Midbrain (tissue), 1 donor: Measurements from ENCODE around the gene SFMBT2.
"Not testable (repeated sequence)": the region's sequence is repeated elsewhere in the genome, so short reads cannot be mapped to it uniquely, and the experiment has no call there.

Experiments used
- DNase-seq: peaks from one replicate; lab custom pipeline; 2025; lab: John Stamatoyannopoulos, UW

Gene SFMBT2

DNA sequence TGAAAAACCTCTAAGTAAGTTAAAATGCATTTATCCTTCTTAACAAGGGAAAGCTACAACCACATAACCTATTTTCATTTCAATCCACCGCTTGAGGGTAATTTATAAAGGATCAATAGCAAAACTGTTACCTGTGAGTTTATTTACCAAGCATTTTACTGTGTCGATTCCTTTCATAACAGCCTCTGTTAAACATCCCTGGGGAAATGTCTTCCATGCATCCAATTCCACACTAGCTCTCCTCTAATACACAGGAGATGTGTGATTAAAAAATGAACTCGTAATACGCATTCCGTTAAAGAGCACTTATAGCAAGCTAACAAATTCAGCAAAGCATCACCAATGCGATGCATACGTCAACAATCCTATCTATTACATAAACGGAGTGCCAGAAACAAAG, 185.7 kb downstream of the SFMBT2 start:
- no peak for DNase-seq

DNA sequence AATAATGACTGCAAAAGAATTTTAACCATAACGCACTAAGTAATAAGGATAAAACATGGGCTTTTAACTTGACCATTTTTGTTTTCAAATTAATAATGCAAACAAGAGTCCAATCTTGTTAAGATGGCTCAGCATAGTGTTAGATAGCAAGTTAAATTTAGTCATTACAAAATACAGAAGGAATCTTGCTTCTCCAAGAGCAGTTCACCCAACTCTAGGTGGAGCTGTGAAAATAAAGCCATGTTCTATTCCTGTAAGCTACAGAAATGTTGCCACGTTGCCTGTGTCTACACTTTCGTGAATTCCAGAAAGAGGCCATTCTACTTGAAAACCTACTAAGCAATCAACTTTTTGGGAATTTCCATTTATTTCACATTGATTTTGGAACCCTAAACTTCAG, 191.9 kb downstream of the SFMBT2 start:
- DNase-seq = no peak

DNA sequence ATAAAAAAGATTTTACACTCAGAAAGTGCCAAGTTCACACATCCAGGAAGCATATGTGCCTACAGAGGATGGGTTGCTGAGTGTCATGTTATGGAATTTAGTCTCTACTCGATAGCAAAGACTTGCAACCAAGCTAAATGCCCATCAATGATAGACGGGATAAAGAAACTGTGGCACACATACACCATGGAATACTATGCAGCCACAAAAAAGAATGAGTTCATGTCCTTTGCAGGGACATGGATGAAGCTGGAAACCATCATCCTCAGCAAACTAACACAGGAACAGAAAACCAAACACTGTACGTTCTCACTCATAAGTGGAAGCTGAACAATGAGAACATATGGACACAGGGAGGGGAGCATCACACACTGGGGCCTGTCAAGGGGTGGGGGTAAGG, 198.1 kb downstream of the SFMBT2 start:
- DNase-seq = not testable (repeated sequence)

DNA sequence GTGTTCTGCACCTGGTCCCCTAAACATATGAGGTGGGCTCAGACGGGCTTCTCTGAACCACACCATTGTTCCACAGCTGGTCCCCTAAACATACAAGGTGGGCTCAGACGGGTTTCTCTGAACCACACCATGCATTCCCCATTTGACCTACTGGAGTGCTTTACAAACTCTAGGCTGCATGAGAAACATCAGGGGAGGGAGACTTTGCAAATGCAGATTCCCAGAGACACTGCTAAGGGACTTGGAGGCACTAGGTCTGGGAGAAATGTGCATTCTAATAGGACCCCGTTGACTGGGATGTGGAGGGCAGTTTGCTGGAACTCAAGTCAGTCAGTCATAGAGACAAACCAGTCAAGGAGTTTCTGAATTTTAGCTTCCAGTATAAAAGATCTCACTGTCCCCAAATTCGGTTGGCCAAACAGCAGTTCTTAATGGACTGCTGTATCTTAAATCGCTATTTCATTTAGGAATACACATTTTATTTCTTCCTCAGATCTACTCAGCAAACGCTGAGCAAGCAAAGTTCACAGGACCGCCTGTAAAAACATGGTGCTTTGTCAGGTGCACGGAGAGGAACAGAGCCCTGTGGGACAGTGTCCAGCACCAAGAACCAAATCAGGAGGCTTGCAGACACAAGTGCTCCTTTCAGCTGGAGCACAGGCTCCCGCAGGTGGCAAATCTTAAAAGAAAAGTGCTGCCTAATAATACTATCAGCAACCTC, 198.8 kb downstream of the SFMBT2 start:
- no peak for DNase-seq

DNA sequence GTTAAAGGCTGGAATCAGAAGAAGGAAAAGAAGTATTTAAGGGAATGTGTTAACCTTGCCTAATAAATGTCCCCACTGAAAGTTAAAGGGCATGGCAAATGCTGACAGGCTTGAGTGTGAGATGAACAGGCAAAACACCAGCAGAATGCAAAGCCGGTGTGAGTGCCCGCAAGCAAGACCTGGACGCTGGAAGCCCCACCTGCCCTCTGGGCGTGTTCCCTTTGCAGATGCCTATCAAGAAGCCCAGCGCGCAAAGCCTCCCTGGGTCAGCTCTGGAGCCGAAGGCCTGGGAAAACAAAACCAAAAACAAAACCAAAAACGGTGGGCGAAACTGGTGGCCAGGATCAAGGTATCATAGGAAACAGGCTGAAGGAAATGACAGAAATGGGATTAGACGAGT, 200.3 kb downstream of the SFMBT2 start:
- DNase-seq = no peak

DNA sequence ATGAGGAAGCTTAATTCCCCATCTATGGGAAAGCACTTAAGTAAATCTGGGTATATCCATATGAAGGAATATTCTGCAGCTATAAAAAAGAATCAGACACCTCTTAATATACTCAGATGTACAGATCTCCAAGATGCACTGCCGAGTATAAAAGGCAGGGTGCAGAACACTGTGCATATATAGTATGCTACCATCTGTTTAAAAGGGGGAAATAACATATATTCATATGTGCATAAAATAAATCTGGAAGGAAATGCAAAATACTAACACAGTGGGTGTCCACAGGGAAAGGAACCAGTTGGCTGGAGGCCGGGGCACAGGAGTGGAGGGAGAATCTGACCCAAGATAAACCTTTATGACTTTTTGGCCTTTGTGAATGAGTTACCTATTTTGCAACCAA, 201.4 kb downstream of the SFMBT2 start:
- no peak for DNase-seq

DNA sequence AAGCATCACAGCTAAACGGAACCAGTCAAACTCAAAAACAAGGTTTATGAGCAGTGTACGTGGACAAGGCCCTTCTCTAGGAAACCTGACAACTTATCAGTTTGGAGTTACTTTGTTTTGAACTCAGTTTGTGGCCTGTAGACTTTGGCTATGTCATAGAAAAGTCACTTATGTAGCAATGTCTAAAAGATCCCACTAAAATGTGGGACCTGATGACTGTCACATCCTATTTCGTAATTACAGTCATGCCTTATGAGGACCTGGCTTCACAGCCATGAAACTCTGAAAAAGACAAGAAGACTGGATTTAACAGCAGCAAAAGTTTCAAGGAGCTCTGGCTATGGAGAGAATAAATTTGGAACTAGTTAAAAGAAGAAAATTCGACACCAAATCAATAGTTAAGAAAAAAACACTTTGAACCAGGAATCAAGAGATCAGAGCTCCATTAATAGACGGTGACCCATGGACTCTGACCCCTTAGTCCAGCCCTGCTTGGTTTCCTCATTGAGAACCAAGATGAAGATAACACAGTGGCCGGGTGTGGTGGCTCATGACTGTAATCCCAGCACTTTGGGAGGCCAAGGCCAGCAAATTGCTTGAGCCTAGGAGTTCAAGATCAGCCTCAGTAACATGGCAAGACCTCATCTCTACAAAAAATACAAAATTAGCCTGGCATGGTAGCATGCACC, 204.3 kb downstream of the SFMBT2 start:
- DNase-seq = no peak

DNA sequence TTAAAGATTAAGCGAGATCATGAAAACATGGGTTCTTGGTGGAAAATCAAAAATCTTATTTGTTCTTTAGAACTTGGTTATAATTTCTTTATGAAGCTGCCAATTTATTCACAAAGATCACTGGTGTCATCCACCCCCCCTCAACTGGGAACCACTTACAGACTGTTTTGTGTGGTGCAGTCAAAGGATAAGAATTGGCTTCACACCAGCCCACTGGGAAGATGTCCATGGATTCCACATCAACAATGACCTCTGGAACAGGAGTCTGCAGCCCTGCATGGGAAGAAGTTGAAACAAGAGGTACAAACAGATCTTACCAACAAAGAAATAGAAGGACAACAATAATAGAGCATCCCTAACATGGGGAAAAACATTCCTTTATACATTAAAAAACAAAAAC, 205.2 kb downstream of the SFMBT2 start:
- DNase-seq = peak; percentile 49

DNA sequence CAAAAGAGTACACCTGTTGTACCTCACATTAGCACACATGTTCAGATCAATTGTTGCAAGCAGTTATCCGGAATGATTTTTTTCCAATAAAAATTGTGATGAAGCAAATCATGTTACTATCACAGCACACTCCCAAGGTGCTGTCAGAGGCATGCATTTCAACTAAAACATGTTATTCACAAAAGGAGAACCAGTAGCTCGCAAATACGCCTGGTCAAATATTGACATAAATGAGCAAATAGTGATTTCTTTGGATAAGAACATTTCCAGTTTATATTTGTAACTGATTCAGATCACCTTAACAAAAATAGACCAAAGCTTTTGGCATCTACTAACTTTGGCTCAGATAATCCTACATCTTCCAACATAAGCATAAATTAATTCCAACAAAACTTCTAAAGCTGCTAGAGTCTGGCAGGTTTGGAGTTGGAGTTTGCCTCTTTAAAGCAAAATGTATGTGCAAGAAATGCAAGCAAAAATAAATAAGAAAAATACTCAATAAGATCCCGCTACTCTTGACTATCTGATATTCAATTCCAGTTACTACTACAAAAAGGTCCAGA, 208.0 kb downstream of the SFMBT2 start:
- no peak for DNase-seq

DNA sequence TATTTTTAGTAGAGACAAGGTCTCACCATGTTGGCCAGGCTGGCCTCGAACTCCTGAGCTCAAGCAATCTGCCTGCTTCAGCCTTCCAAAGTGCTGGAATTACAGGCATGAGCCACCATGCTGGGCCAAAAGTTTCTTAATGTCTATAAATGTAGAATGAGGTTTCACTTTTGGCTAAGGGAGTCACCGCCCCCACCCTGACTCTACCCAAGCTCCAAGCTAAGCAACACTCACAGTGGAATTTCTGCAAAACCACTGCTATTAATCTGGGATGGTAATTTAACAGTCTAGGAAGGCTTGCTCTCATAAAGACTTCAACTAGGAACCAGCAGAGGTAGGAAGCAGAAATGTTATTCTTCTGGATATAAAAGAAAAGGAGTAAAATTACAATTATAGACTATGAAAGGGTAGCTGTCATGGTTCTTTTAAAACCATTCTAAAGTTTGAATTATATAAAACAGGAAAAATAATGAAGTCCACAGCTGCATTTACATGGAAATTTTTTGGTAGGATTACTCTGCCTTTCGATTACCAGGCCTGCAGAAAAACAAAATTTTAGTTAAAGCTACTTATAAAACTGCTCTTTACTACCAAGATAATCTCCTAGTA, 211.6 kb downstream of the SFMBT2 start:
- DNase-seq = no peak

DNA sequence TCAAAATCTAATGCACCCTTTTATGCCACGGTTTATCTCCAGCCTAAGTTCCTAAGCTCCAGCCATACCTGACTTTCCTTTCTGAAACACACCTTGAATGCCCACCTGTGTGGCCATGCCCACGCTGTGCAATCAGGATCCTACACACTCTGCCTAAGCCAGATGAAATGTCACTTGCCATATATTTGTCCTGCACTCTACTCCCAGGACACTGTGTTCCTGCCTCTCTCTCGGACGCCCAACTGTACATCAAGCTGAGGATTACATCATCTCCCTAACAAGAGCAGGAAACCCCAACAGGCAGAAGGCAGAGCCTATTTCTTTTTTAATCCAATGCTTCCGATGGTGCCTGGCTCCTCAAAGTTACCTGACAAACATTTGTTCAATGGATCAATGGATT, 214.6 kb downstream of the SFMBT2 start:
- no peak for DNase-seq

DNA sequence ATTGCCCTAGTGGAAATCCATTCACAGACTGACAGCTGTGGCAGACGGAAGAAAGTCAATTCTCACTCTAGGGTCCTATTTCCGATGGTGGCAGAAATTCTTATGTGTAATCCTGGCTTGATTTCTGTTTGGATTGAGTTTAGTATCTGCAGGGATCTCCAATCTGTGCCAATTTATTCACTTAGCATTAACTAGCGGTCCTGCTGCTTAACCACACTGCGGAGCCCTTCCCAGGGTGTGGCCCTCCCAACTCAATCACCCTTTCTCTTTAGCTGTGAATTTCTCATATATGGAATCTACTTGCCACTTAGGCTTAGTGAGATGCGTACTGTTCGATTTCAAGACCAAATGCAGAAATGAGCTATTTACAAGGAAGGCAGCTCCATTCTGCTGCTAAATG, 215.7 kb downstream of the SFMBT2 start:
- no peak for DNase-seq

DNA sequence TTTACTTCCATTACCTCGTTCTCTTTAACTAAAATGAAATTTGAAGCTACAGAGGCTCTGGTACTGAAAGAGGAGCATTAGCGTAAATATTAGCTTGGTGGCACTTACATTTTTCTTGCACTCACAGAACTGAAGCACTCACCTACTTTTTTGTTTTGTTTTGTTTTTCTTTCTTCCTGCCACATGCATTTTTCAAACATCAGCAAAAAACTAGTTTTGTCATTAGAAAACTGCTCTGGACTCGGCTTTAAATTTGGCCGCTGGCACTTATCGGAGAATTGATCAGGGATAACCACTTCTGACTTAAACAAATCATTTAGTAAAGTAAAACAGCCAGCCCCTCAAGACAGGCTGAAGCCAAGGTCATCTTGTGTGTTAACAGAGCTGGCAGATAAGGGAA, 216.3 kb downstream of the SFMBT2 start:
- DNase-seq = no peak

DNA sequence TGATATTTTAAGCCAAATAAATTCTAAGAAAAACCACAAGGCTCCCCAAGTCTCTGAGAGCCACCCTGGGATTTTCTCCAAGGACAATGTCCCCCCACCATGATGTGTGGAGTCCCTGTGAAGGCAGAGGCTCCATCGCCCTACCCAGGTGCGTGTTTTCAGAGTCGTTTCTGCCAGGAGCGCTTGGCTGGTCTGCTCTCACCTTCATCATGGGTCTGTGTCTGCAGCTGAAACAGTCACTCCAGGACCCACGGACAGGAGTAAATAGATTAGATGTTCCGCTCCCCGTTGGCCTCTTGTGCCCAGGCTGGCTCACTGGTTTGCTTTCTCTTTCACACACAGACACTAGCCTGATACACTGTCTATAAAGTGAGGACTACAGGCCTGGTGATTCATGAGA, 217.5 kb downstream of the SFMBT2 start:
- no peak for DNase-seq

DNA sequence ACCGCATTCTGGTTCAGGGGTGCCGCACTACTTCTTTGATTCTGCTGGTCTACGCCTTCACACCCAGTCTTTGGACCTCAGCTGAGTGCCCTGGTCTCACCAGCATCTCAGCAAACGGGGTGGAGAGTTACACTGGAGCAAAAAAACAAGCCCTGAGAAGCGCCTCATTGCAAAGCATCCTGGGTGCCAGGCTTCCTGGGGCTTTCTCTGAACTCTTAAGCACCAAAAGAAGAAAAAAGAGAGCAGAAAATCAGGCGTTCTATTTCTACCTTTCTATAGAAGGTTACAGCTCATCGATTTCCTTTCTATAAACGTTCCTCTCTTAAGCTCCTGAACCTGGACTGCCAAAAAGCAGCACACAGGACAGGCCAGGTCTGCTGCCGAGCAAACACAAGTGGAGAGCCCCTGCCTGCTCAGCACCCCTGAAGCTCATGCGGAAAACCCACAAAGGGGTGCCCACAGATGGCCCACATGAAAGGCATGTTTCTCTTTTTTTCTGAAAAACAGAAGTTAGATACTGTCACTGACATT, 217.9 kb downstream of the SFMBT2 start:
- DNase-seq = no peak

DNA sequence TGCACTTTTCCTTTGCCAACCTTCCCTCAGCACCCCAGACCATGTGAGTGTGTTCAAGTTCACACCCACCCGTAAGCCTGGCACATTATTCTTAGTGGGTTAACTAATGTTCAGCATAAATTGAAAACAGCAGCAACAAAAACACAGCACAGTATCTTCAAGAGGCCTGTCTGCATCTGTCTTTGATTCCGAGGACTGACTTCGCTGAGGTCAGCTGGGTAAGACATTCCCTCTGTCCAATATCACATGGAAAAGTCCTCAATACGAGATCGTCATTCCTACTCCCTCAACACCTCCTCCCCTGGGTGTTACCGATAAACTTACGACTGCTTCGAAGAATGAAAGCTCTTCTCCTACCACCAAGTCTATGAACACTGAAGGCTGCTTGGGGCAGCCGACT, 218.8 kb downstream of the SFMBT2 start:
- DNase-seq = no peak

DNA sequence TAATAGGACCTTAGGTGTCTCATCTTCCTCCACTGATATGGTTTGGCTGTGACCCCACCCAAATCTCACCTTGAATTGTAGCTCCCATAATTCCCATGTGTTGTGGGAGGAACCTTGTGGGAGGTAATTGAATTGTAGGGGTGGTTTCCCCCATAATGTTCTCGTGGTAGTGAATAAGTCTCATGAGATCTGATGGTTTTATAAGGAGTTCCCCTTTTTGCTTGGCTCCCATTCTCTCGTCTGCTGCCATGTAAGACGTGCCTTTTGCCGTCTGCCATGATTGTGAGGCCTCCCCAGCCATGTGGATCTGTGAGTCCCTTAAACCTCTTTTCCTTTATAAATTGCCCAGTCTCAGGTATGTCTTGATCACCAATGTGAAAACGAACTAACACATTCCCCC, 220.1 kb downstream of the SFMBT2 start:
- not testable (repeated sequence) for DNase-seq

DNA sequence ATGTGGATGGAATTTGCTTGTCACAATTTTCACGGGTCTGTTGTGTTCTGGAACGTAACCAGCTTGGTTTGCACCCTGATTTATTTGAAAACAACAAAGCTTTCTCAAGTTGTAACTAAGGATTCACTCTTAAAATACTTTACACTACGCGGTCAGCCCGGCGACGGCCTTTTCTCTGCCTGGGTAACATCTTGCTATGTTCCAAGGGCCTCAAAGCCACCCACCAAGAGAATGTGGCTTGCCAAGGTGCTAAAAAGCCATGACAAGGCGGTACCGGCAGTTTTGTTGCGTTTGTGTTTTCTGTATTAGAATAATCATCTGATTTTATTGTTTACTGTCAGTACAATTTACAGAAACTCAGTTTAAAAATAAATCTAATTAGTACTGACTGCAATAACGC, 220.9 kb downstream of the SFMBT2 start:
- no peak for DNase-seq

DNA sequence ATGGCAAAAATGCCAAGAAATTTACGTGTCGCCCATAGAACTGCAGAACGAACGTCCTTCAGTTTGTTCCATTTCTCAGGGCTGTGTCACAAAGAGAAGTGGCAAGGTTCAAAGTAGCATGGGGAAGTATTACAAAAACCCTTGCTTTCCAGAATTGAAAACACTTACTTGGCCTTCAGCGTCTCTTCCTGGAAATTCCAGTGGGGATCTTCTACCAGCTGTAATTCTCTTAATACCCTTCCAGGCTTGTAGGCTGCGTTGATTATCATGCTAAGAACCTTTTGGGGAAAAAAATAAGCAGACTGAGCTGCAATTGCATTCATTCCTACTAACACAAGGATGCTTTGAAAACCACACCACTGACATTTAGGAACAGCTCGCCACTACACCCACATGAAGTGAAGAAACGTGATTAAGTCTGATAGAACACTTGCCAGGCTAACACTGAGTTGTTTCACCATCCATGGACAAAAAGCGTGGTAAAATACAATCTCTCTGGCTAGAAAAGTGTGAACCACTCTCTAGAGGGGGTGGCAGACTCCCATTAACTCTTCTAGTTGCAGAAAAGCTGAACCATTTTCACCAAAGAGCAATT, 222.3 kb downstream of the SFMBT2 start:
- DNase-seq = no peak

DNA sequence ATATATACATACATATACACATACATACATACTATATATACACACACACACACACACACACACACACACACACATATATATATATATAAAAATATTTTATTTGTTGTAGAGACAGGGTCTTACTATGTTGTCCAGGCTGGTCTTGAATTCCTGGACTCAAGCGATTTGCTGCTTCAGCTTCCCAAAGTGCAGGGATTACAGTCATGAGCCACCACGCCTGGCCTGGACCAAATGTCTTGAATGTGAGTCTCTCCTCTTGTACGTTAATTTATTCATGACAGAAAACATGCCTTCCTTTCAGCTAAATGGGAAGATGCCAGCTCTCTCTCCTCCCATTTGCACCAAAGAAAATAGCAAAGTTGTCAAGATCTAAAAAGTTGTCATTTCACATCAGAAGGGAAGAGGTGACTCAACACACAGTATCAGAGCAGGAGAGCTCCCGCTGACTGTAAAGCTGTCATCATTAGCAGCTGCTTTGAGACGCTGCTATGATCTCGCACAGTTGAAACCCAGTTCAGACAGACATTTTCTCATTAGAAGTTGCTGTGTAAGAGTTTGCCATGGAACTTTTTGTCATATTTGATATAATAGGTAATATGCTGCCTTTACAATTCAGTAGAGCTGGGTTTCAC, 224.3 kb downstream of the SFMBT2 start:
- DNase-seq = no peak

DNA sequence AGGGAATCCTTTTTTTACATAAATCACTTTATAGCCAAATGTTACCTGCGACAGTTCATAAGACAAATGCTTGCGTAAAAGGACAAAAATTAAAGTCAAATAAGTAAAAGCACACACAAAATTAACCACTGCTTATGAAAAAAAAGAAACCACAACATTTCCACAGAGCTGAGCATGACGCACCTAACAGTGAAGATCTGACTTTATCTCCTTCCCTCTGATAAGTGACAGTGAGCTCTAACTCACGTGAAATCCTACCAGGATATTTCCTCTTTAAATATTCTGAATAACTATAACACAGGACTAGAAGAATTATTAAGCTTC, 225.5 kb downstream of the SFMBT2 start:
- DNase-seq = no peak
